ENCODE measurements around the gene CARD19. TPM values are rescaled to one million over a fixed set of nuclear protein-coding genes. Genes with fewer than 3 reads are reported as not detected.

Gene CARD19
- total RNA-seq, 1 experiment from 2014 or later, result 54.5 TPM

GRCh38 chr9:93117924-93118862, 22.2 kb downstream of the CARD19 start:
- Histone ChIP-seq H3K9me3 (ENCODE audit: control insufficient read depth in 1 of 2, insufficient read depth in 1 of 2, low read depth in 1 of 2, low read length in 2 of 2) (no peaks in the 10 kb centered on the region), H4K20me1 (ENCODE audit: insufficient read depth) (no peaks in the 10 kb centered on the region), H3K4me2 (ENCODE audit: low read length) (no peak overlapping the region), H3K27me3 (ENCODE audit: insufficient read depth, low read length) (no peaks in the 10 kb centered on the region), H3K4me3 (replicated peaks in 1 of 2; ENCODE audit: low read depth in 1 of 2, low read length in 2 of 2) (no peak overlapping the region), H3K36me3 (ENCODE audit: control insufficient read depth in 1 of 2, insufficient read depth in 2 of 2, low read length in 2 of 2) (no peaks in the 10 kb centered on the region; a peak in 2 of 4 replicates), H3K4me1 (ENCODE audit: control insufficient read depth in 1 of 2, insufficient read depth in 2 of 2, low read length in 2 of 2) (peaks cover 13 to 23% of the 10 kb centered on the region in 2 experiments), H3K9me2 (ENCODE audit: insufficient read depth) (no peaks in the 10 kb centered on the region), H2AFZ (ENCODE audit: low read depth, low read length, poor library complexity, severe bottlenecking) (no peak overlapping the region), H3K27ac (ENCODE audit: low read depth, low read length) (no peak overlapping the region), H3K79me2 (ENCODE audit: insufficient read depth, low read length) (no peaks in the 10 kb centered on the region), H3K9ac (ENCODE audit: low read length) (no peak overlapping the region)
- ChIA-PET POLR2A (no interaction called here), RAD21 (ENCODE audit: low non-redundant PET in 1 of 2, low total read pairs in 2 of 2, uncharacterized antibody in 2 of 2, unreplicated experiment in 2 of 2) (no interaction called here), CTCF (interaction anchor here (3.1 kb wide), 1 partner anchor 10 kb away, joined by 35 read pairs; no protein-coding TSS in a partner anchor)
- DNase-seq (ENCODE audit: low read depth, low spot score) (no peak), ATAC-seq (no peak)
- TSS peak; percentile 30 for BruUV-seq (replicated peaks)
- intact Hi-C loops (cut with micrococcal nuclease), result no loop called here
- TF ChIP-seq SIN3A (IDR thresholded peaks at IDR 0.05; ENCODE audit: low read depth), result no peak
- no peak for TF ChIP-seq RAD21 (IDR thresholded peaks at IDR 0.05; ENCODE audit: low read depth)
- TF ChIP-seq EGR1 (IDR thresholded peaks at IDR 0.05; ENCODE audit: low read depth), result no peak
- TF ChIP-seq ZBTB33 (IDR thresholded peaks at IDR 0.05; ENCODE audit: extremely low read depth, insufficient replicate concordance, low read length), result no peak
- no peak for TF ChIP-seq REST (IDR thresholded peaks at IDR 0.05; ENCODE audit: low read depth)
- no peak for TF ChIP-seq JUND (IDR thresholded peaks at IDR 0.05)
- no peak for TF ChIP-seq SRF (IDR thresholded peaks at IDR 0.05; ENCODE audit: low read depth)
- TF ChIP-seq FOSL1 (IDR thresholded peaks at IDR 0.05; ENCODE audit: low read depth), result no peak
- TF ChIP-seq POLR2A (IDR thresholded peaks at IDR 0.05; ENCODE audit: borderline replicate concordance, extremely low read depth, insufficient read depth, insufficient read length), result no peak
- TF ChIP-seq MAX (IDR thresholded peaks at IDR 0.05), result no peak
- no peak for TF ChIP-seq ATF3 (IDR thresholded peaks at IDR 0.05)
- TF ChIP-seq ZNF274 (IDR thresholded peaks at IDR 0.05; ENCODE audit: low read depth, low read length), result no peak
- TF ChIP-seq EZH2 (IDR thresholded peaks at IDR 0.05), result no peak
- TF ChIP-seq TCF7L2 (IDR thresholded peaks at IDR 0.05; ENCODE audit: borderline replicate concordance, extremely low read depth, insufficient read depth, insufficient read length), result no peak
- TF ChIP-seq YY1 (IDR thresholded peaks at IDR 0.05; ENCODE audit: extremely low read depth, insufficient replicate concordance, low read depth, low read length), result no peak
- TF ChIP-seq CTCF (IDR thresholded peaks at IDR 0.05 in 2 of 3, conservative IDR thresholded peaks at IDR 0.05 in 1 of 3; ENCODE audit: borderline replicate concordance in 1 of 3, insufficient read depth in 1 of 3, low read depth in 2 of 3, low read length in 2 of 3), result no peak
- no peak for TF ChIP-seq ELF1 (IDR thresholded peaks at IDR 0.05; ENCODE audit: borderline replicate concordance, low read depth)
- TF ChIP-seq CBX3 (IDR thresholded peaks at IDR 0.05; ENCODE audit: low read depth), result no peak
